ENCODE results near the gene CDH5.

Gene CDH5

DNA sequence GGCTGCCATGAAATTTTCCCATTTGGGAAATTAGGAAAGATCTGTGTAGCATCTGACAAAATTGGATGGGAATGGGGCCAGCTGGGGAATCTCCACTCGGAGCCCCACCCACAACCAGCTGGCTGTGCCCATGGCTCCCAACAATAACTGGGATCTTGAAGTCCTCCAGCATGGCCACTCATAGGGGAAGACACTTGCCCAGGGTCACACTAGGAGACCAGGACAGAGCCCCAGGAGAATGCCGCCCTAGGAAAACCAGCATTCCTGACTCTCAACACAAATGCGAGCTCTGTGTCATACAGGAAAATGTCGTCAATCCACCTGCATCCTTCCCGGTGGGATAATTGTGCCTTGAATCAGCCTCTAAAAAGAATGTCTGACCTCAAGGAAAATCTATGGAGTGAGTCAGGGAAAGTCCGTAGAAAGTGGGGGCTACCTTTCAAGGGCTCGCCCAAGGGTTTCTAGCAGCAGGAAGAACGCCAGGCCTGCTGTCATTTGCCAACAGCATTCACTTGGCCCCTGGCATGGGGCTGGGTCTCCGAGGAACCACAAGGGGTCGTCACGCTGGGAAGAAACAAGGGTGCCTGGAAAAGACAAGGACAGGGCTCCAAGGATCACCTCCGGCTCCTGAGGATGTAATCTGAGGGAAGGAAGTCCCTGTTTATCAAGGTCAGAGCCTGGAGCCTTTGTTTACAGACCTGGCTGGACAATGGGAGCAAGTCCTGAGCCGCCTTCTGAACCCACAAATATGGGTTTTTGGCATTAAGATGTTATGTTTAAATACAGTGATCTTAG, 15.9 kb downstream of the CDH5 start:
- Histone ChIP-seq H3K36me3 (ENCODE audit: low read depth) (no peaks in the 10 kb centered on the region), H3K4me1 (ENCODE audit: insufficient read depth, poor library complexity, severe bottlenecking) (peaks cover 23% of the 10 kb centered on the region), H3K9me3 (ENCODE audit: severe bottlenecking) (no peaks in the 10 kb centered on the region), H3K4me3 (ENCODE audit: severe bottlenecking) (no peak overlapping the region), H3K27me3 (ENCODE audit: insufficient read depth, poor library complexity, severe bottlenecking) (no peaks in the 10 kb centered on the region), H3K27ac (ENCODE audit: poor library complexity, severe bottlenecking) (peak overlapping the region; percentile 96)
- TF ChIP-seq, protein P1, sequence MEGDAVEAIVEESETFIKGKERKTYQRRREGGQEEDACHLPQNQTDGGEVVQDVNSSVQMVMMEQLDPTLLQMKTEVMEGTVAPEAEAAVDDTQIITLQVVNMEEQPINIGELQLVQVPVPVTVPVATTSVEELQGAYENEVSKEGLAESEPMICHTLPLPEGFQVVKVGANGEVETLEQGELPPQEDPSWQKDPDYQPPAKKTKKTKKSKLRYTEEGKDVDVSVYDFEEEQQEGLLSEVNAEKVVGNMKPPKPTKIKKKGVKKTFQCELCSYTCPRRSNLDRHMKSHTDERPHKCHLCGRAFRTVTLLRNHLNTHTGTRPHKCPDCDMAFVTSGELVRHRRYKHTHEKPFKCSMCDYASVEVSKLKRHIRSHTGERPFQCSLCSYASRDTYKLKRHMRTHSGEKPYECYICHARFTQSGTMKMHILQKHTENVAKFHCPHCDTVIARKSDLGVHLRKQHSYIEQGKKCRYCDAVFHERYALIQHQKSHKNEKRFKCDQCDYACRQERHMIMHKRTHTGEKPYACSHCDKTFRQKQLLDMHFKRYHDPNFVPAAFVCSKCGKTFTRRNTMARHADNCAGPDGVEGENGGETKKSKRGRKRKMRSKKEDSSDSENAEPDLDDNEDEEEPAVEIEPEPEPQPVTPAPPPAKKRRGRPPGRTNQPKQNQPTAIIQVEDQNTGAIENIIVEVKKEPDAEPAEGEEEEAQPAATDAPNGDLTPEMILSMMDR (IDR thresholded peaks at IDR 0.05; ENCODE audit: poor library complexity, severe bottlenecking): peak; percentile 28
- DNase-seq (ENCODE audit: low spot score) (peak; percentile 83), ATAC-seq (ENCODE audit: low read depth) (peak; percentile 81)

DNA sequence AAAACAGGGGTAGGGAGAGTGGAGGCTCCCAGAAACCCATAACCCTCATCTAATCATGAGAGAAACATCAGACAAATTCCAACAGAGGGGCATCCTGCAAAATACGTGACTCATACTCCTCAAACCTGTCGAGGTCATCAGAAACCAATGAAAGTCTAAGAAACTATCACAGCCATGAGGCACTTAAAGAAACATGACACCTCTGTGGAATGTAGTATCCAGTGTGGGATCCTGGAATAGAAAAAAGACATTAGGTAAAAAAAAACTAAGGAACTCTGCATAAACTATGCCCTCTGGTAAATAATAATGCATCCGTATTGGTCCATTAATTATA, 16.4 kb downstream of the CDH5 start:
- H3K27me3 ChIP-seq (ENCODE audit: insufficient read depth, poor library complexity, severe bottlenecking): no peaks in the 10 kb centered on the region
- H3K4me3 ChIP-seq (ENCODE audit: severe bottlenecking): no peak overlapping the region
- no peak for DNase-seq (ENCODE audit: low spot score)
- H3K4me1 ChIP-seq (ENCODE audit: insufficient read depth, poor library complexity, severe bottlenecking): peaks cover 23% of the 10 kb centered on the region
- TF ChIP-seq, protein P1 (IDR thresholded peaks at IDR 0.05; ENCODE audit: poor library complexity, severe bottlenecking): no peak
- peak; percentile 88 for ATAC-seq (ENCODE audit: low read depth)
- H3K36me3 ChIP-seq (ENCODE audit: low read depth): no peaks in the 10 kb centered on the region
- H3K27ac ChIP-seq (ENCODE audit: poor library complexity, severe bottlenecking): peak overlapping the region; percentile 96
- H3K9me3 ChIP-seq (ENCODE audit: severe bottlenecking): no peaks in the 10 kb centered on the region

DNA sequence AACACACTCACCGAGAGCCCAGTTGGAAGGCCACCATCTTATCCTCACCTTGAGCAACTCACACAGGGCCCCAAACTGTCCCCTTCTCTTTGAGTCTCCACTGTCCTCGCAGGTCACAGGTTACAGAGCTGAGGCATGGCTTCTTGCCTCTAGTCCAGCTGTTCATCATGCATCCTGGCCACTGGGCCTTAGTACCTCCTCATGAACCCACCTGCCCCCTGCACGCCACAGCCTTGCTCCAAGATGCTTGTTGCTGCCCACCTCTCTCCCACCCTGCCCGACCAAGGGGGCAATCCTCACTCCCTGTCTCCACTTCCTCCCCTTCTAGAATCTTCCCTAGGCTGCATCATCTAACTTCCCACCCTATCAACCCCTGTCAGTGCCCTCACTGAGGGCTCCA, 17.1 kb downstream of the CDH5 start:
- ATAC-seq (ENCODE audit: low read depth): no peak
- peaks cover 23% of the 10 kb centered on the region for H3K4me1 ChIP-seq (ENCODE audit: insufficient read depth, poor library complexity, severe bottlenecking)

DNA sequence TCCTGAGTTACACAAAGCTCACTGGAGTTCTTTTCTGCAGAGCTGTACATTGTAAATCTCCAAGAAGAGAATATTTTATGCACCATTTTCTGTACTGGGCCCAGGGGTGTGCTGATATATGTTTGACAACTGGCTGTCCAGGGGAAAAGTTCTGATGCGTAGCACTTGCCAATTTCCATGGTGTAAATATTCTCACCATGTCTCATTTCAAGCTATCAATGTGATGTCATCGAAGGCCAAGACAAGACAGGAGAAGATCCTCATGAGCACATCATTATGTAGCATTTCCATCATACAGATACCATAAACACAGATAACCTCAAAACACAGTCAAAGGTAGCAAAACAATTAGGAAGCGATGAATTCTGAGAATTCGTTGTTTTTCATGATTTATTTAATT, 18.9 kb downstream of the CDH5 start:
- TF ChIP-seq, protein P1 (IDR thresholded peaks at IDR 0.05; ENCODE audit: poor library complexity, severe bottlenecking): no peak
- Histone ChIP-seq H3K36me3 (ENCODE audit: low read depth) (no peaks in the 10 kb centered on the region), H3K27me3 (ENCODE audit: insufficient read depth, poor library complexity, severe bottlenecking) (no peaks in the 10 kb centered on the region), H3K9me3 (ENCODE audit: severe bottlenecking) (no peaks in the 10 kb centered on the region), H3K27ac (ENCODE audit: poor library complexity, severe bottlenecking) (no peak overlapping the region), H3K4me3 (ENCODE audit: severe bottlenecking) (no peak overlapping the region), H3K4me1 (ENCODE audit: insufficient read depth, poor library complexity, severe bottlenecking) (peaks cover 23% of the 10 kb centered on the region)
- DNase-seq (ENCODE audit: low spot score) (no peak), ATAC-seq (ENCODE audit: low read depth) (no peak)

More for the DNA sequence above, 17.1 kb downstream of the CDH5 start:
- Histone ChIP-seq H3K4me3 (ENCODE audit: severe bottlenecking) (no peak overlapping the region), H3K36me3 (ENCODE audit: low read depth) (no peaks in the 10 kb centered on the region), H3K9me3 (ENCODE audit: severe bottlenecking) (no peaks in the 10 kb centered on the region), H3K27ac (ENCODE audit: poor library complexity, severe bottlenecking) (peak overlapping the region; percentile 96), H3K27me3 (ENCODE audit: insufficient read depth, poor library complexity, severe bottlenecking) (no peaks in the 10 kb centered on the region)
- TF ChIP-seq, protein P1 (IDR thresholded peaks at IDR 0.05; ENCODE audit: poor library complexity, severe bottlenecking): no peak
- peak; percentile 45 for DNase-seq (ENCODE audit: low spot score)
